GM18519 (cell line): ENCODE measurements around the gene TMA7.
"Not testable (repeated sequence)": the region's sequence is repeated elsewhere in the genome, so short reads cannot be mapped to it uniquely, and the experiment has no call there.

Source experiments
- ATAC-seq: cut with Tn5 transposase; IDR thresholded peaks from one replicate; pipeline ENCODE4 v1.9.1; 2021; ENCODE audit warnings: mild to moderate bottlenecking, moderate library complexity; ENCODE audit not compliant: unreplicated experiment, low FRiP score

TMA7 gene

GRCh38 chr3:48434591-48435222, 5.3 kb upstream of the TMA7 start:
- no peak for ATAC-seq

GRCh38 chr3:48435223-48435595, 4.8 kb upstream of the TMA7 start:
- ATAC-seq: no peak

GRCh38 chr3:48435774-48436476, 4.1 kb upstream of the TMA7 start:
- no peak for ATAC-seq

GRCh38 chr3:48436477-48436787, 3.6 kb upstream of the TMA7 start:
- ATAC-seq: no peak

GRCh38 chr3:48436855-48437254, 3.2 kb upstream of the TMA7 start:
- ATAC-seq: no peak

GRCh38 chr3:48437812-48438211, 2.2 kb upstream of the TMA7 start:
- no peak for ATAC-seq

GRCh38 chr3:48440590-48440958, 517 bp downstream of the TMA7 start:
- ATAC-seq: no peak

GRCh38 chr3:48441940-48442339, 1.9 kb downstream of the TMA7 start:
- ATAC-seq: no peak

- ATAC-seq: no peak
These were observed 5.3 kb downstream of the TMA7 start for GRCh38 chr3:48445277-48445882.

- ATAC-seq: no peak
These were observed 6.0 kb downstream of the TMA7 start for GRCh38 chr3:48446043-48446424.

- peak; percentile 78 for ATAC-seq
These were observed 6.6 kb downstream of the TMA7 start, which contains the start of gene ATRIP for GRCh38 chr3:48446425-48447193. TSS of gene ATRIP (plus strand) at chr3:48446737. CDS start at chr3:48446846, 109 bp downstream.

- ATAC-seq: no peak
These were observed 11.2 kb downstream of the TMA7 start for GRCh38 chr3:48451270-48451669.

- no peak for ATAC-seq
These were observed 16.4 kb downstream of the TMA7 start for GRCh38 chr3:48456456-48456855.

GRCh38 chr3:48459331-48459730, 19.3 kb downstream of the TMA7 start:
- ATAC-seq: no peak

- no peak for ATAC-seq
These were observed 19.9 kb downstream of the TMA7 start for GRCh38 chr3:48459773-48460516.

GRCh38 chr3:48460517-48460902, 20.5 kb downstream of the TMA7 start:
- no peak for ATAC-seq

- ATAC-seq: not testable (repeated sequence)
These were observed 21.7 kb downstream of the TMA7 start for GRCh38 chr3:48461767-48462166.

- ATAC-seq: no peak
These were observed 23.6 kb downstream of the TMA7 start for GRCh38 chr3:48463703-48464102.

GRCh38 chr3:48464713-48465221, 24.7 kb downstream of the TMA7 start:
- no peak for ATAC-seq

GRCh38 chr3:48465237-48465530, 25.1 kb downstream of the TMA7 start:
- no peak for ATAC-seq
